Loucy (cell line): ENCODE results near the gene STYXL2.
A peak's percentile ranks its signal among the peaks of the same experiment; 100 is the strongest.

Experiments used
- H2AFZ ChIP-seq: fragments of 200-600 bp; sonication (generic); 2 replicates; pipeline ENCODE4 v1.6.0; 2016; ENCODE audit warnings: antibody characterized with exemption, mild to moderate bottlenecking, low read length, moderate library complexity
- H3F3A ChIP-seq: fragments of 200-600 bp; 2 replicates; pipeline ENCODE4 v1.6.0; 2016; ENCODE audit warnings: antibody characterized with exemption, low read depth, mild to moderate bottlenecking
- H3K27me3 ChIP-seq: fragments of 200-600 bp; sonication (generic); 2 replicates; pipeline ENCODE4 v1.6.1; 2014; ENCODE audit warnings: low read length, mild to moderate bottlenecking; ENCODE audit not compliant: insufficient read depth, poor library complexity, severe bottlenecking
- H3K36me3 ChIP-seq: fragments of 200-600 bp; sonication (generic); 2 replicates; pipeline ENCODE4 v1.6.1; 2016; ENCODE audit warnings: low read length; ENCODE audit not compliant: insufficient read depth
- H3K4me1 ChIP-seq: fragments of 200-600 bp; sonication (generic); 2 replicates; pipeline ENCODE4 v1.5.1; 2014; ENCODE audit warnings: low read length, mild to moderate bottlenecking; ENCODE audit not compliant: insufficient read depth, poor library complexity, severe bottlenecking
- H3K4me2 ChIP-seq: fragments of 200-600 bp; sonication (generic); 2 replicates; pipeline ENCODE4 v1.6.0; 2014; ENCODE audit warnings: antibody characterized with exemption, low read length, low read depth, mild to moderate bottlenecking; ENCODE audit not compliant: poor library complexity, severe bottlenecking
- H3K4me3 ChIP-seq: fragments of 200-600 bp; sonication (generic); 2 replicates; pipeline ENCODE4 v1.5.1; 2014; ENCODE audit warnings: low read length, mild to moderate bottlenecking, mixed read lengths; ENCODE audit not compliant: poor library complexity, severe bottlenecking
- H3K79me2 ChIP-seq: fragments of 200-600 bp; sonication (generic); 2 replicates; pipeline ENCODE4 v1.6.1; 2014; ENCODE audit warnings: low read length; ENCODE audit not compliant: insufficient read depth
- H3K9ac ChIP-seq: fragments of 200-600 bp; sonication (generic); 2 replicates; pipeline ENCODE4 v1.6.0; 2014; ENCODE audit warnings: mild to moderate bottlenecking, low read depth, low read length, moderate library complexity; ENCODE audit not compliant: poor library complexity, severe bottlenecking
- H3K9me2 ChIP-seq: fragments of 200-600 bp; sonication (generic); replicated peaks from 2 replicates; pipeline ENCODE4 v1.6.1; 2016; ENCODE audit warnings: low read depth, low read length, mixed read lengths
- H3K9me3 ChIP-seq: fragments of 200-600 bp; sonication (generic); 2 replicates; pipeline ENCODE4 v1.6.1; 2014; ENCODE audit warnings: mild to moderate bottlenecking, antibody characterized with exemption, low read length, low read depth; ENCODE audit not compliant: insufficient read depth
- H4K20me1 ChIP-seq: fragments of 200-600 bp; sonication (generic); 2 replicates; pipeline ENCODE4 v1.6.0; 2014; ENCODE audit warnings: antibody characterized with exemption, low read length, mild to moderate bottlenecking; ENCODE audit not compliant: insufficient read depth, poor library complexity, severe bottlenecking
- CTCF ChIP-seq: fragments of 200-600 bp; sonication (generic); conservative IDR thresholded peaks from 2 replicates; pipeline ENCODE4 v1.5.1; 2014; ENCODE audit warnings: mild to moderate bottlenecking, antibody characterized with exemption, low read length
- EZH2phosphoT487 ChIP-seq: fragments of 200-600 bp; IDR thresholded peaks from 2 replicates; pipeline ENCODE4 v1.6.1; 2018; ENCODE audit warnings: antibody characterized with exemption, mild to moderate bottlenecking, moderate library complexity, borderline replicate concordance

The STYXL2 gene

GRCh38 chr1:167102906-167103573, 9.2 kb downstream of the STYXL2 start:
- H3K27me3 ChIP-seq, result no peaks in the 10 kb centered on the region
- no peaks in the 10 kb centered on the region for H3K9me3 ChIP-seq
- no peak overlapping the region for H2AFZ ChIP-seq
- no peak overlapping the region for H3K4me3 ChIP-seq
- no peaks in the 10 kb centered on the region for H3K9me2 ChIP-seq
- no peak for TF ChIP-seq CTCF
- no peaks in the 10 kb centered on the region for H3K36me3 ChIP-seq
- peaks cover 53% of the 10 kb centered on the region for H3K4me1 ChIP-seq
- 0 out of 2 replicates have a peak, but pooled peaks cover 4% of the 10 kb centered on the region for H3F3A ChIP-seq
- no peaks in the 10 kb centered on the region for H4K20me1 ChIP-seq
- H3K79me2 ChIP-seq, result no peaks in the 10 kb centered on the region
- H3K9ac ChIP-seq, result peak overlapping the region; percentile 67
- H3K4me2 ChIP-seq, result peak overlapping the region; percentile 83

- Histone ChIP-seq H3K9me2 (no peaks in the 10 kb centered on the region), H3K4me3 (peak overlapping the region; percentile 63), H3F3A (0 out of 2 replicates have a peak, but pooled peaks cover 4% of the 10 kb centered on the region), H2AFZ (peak overlapping the region; percentile 6; the same call in 1 of the 2 replicates), H3K79me2 (no peaks in the 10 kb centered on the region), H3K9ac (peak overlapping the region; percentile 67), H3K36me3 (no peaks in the 10 kb centered on the region), H3K27me3 (no peaks in the 10 kb centered on the region), H4K20me1 (no peaks in the 10 kb centered on the region), H3K4me2 (peak overlapping the region; percentile 83), H3K4me1 (peaks cover 65% of the 10 kb centered on the region), H3K9me3 (no peaks in the 10 kb centered on the region)
- no peak for TF ChIP-seq CTCF
Observed at GRCh38 chr1:167104256-167104633, 10.4 kb downstream of the STYXL2 start.

- Histone ChIP-seq H3K9me3 (no peaks in the 10 kb centered on the region), H3K27me3 (no peaks in the 10 kb centered on the region), H3K4me3 (peak overlapping the region; percentile 63), H3K79me2 (no peaks in the 10 kb centered on the region), H3K36me3 (no peaks in the 10 kb centered on the region), H3K4me1 (peaks cover 78% of the 10 kb centered on the region), H3K9ac (peak overlapping the region; percentile 67), H4K20me1 (no peaks in the 10 kb centered on the region), H2AFZ (peak overlapping the region; percentile 49), H3F3A (0 out of 2 replicates have a peak, but pooled peaks cover 4% of the 10 kb centered on the region), H3K4me2 (peak overlapping the region; percentile 83), H3K9me2 (no peaks in the 10 kb centered on the region)
- TF ChIP-seq CTCF, result peak; percentile 42
- no peak for TF ChIP-seq EZH2phosphoT487
Observed at GRCh38 chr1:167105271-167106118, 11.6 kb downstream of the STYXL2 start.
